ES-I3 (cell line): ENCODE measurements around the gene ARMS2.

ENCODE experiments used
- H3K36me3 ChIP-seq: 2 replicates; pipeline ENCODE4 v1.6.1; 2013; ENCODE audit warnings: mild to moderate bottlenecking, low read length, control low read depth, moderate library complexity; ENCODE audit not compliant: insufficient read depth
- H3K4me1 ChIP-seq: 2 replicates; pipeline ENCODE4 v1.6.1; 2013; ENCODE audit warnings: mild to moderate bottlenecking, control low read depth, low read length; ENCODE audit not compliant: insufficient read depth
- H3K9ac ChIP-seq: 2 replicates; pipeline ENCODE4 v1.6.1; 2013; ENCODE audit warnings: low read depth, mild to moderate bottlenecking, low read length, moderate library complexity
- H3K9me3 ChIP-seq: 2 replicates; pipeline ENCODE4 v1.6.1; 2013; ENCODE audit warnings: mild to moderate bottlenecking, low read length, moderate library complexity; ENCODE audit not compliant: control insufficient read depth, insufficient read depth

ARMS2 gene

GRCh38 chr10:122471531-122472177 lies 17.2 kb downstream of the ARMS2 start:
- no peaks in the 10 kb centered on the region for H3K9me3 ChIP-seq
- peaks cover 24% of the 10 kb centered on the region for H3K4me1 ChIP-seq
- no peak overlapping the region for H3K9ac ChIP-seq
- no peaks in the 10 kb centered on the region for H3K36me3 ChIP-seq

GRCh38 chr10:122473116-122473515 lies 18.7 kb downstream of the ARMS2 start:
- Histone ChIP-seq H3K9ac (no peak overlapping the region), H3K4me1 (peaks cover 29% of the 10 kb centered on the region), H3K9me3 (no peaks in the 10 kb centered on the region), H3K36me3 (no peaks in the 10 kb centered on the region)

- peaks cover 33% of the 10 kb centered on the region for H3K4me1 ChIP-seq
- H3K9ac ChIP-seq = no peak overlapping the region
These were observed 19.8 kb downstream of the ARMS2 start for GRCh38 chr10:122474131-122474818.

GRCh38 chr10:122475100-122475499 lies 20.6 kb downstream of the ARMS2 start:
- no peak overlapping the region for H3K9ac ChIP-seq
- H3K4me1 ChIP-seq = peaks cover 33% of the 10 kb centered on the region
- H3K9me3 ChIP-seq = no peaks in the 10 kb centered on the region

More at GRCh38 chr10:122474131-122474818, 19.8 kb downstream of the ARMS2 start:
- H3K9me3 ChIP-seq = no peaks in the 10 kb centered on the region
- H3K36me3 ChIP-seq = no peaks in the 10 kb centered on the region

GRCh38 chr10:122475591-122476332 lies 21.3 kb downstream of the ARMS2 start:
- no peaks in the 10 kb centered on the region for H3K9me3 ChIP-seq
- peaks cover 33% of the 10 kb centered on the region for H3K4me1 ChIP-seq
- H3K36me3 ChIP-seq = no peaks in the 10 kb centered on the region
- H3K9ac ChIP-seq = no peak overlapping the region

More at GRCh38 chr10:122475100-122475499, 20.6 kb downstream of the ARMS2 start:
- no peaks in the 10 kb centered on the region for H3K36me3 ChIP-seq

GRCh38 chr10:122476333-122476695 lies 21.9 kb downstream of the ARMS2 start:
- no peak overlapping the region for H3K9ac ChIP-seq
- H3K4me1 ChIP-seq = peaks cover 33% of the 10 kb centered on the region
- H3K9me3 ChIP-seq = peaks cover 4% of the 10 kb centered on the region; the same call in 1 of the 2 replicates
- no peaks in the 10 kb centered on the region for H3K36me3 ChIP-seq

- Histone ChIP-seq H3K4me1 (peaks cover 33% of the 10 kb centered on the region), H3K9ac (no peak overlapping the region), H3K36me3 (no peaks in the 10 kb centered on the region), H3K9me3 (peaks cover 7% of the 10 kb centered on the region)
These were observed 23.0 kb downstream of the ARMS2 start for GRCh38 chr10:122477436-122477835.

- Histone ChIP-seq H3K4me1 (peaks cover 32% of the 10 kb centered on the region), H3K9ac (no peak overlapping the region), H3K36me3 (no peaks in the 10 kb centered on the region), H3K9me3 (peaks cover 7% of the 10 kb centered on the region)
These were observed 24.5 kb downstream of the ARMS2 start for GRCh38 chr10:122478971-122479370.

- Histone ChIP-seq H3K36me3 (no peaks in the 10 kb centered on the region), H3K9me3 (peaks cover 7% of the 10 kb centered on the region), H3K9ac (no peak overlapping the region), H3K4me1 (peaks cover 19% of the 10 kb centered on the region)
These were observed 25.8 kb downstream of the ARMS2 start for GRCh38 chr10:122480146-122480833.

GRCh38 chr10:122481296-122482056 lies 27.0 kb downstream of the ARMS2 start:
- Histone ChIP-seq H3K36me3 (no peaks in the 10 kb centered on the region), H3K9me3 (peaks cover 7% of the 10 kb centered on the region), H3K4me1 (peaks cover 9% of the 10 kb centered on the region), H3K9ac (no peak overlapping the region)

GRCh38 chr10:122484276-122485060 lies 30.0 kb downstream of the ARMS2 start:
- no peak overlapping the region for H3K9ac ChIP-seq
- no peaks in the 10 kb centered on the region for H3K4me1 ChIP-seq
- H3K9me3 ChIP-seq = peaks cover 7% of the 10 kb centered on the region
- no peaks in the 10 kb centered on the region for H3K36me3 ChIP-seq

- H3K36me3 ChIP-seq = no peaks in the 10 kb centered on the region
- H3K9me3 ChIP-seq = peaks cover 7% of the 10 kb centered on the region
These were observed 31.2 kb downstream of the ARMS2 start for GRCh38 chr10:122485670-122486069.

GRCh38 chr10:122486406-122487080 lies 32.1 kb downstream of the ARMS2 start:
- Histone ChIP-seq H3K9me3 (peaks cover 3% of the 10 kb centered on the region; the same call in 1 of the 2 replicates), H3K9ac (no peak overlapping the region), H3K36me3 (no peaks in the 10 kb centered on the region), H3K4me1 (no peaks in the 10 kb centered on the region)

More at GRCh38 chr10:122485670-122486069, 31.2 kb downstream of the ARMS2 start:
- H3K4me1 ChIP-seq = no peaks in the 10 kb centered on the region
- no peak overlapping the region for H3K9ac ChIP-seq
